NOMO-1 (cell line): ENCODE measurements around the gene TUBB3.
"Not testable (repeated sequence)": the region's sequence is repeated elsewhere in the genome, so short reads cannot be mapped to it uniquely, and the experiment has no call there.

ENCODE experiments used
- DNase-seq, 2 experiments: peaks; one replicate each; lab custom pipeline; 2025; ENCODE audit not compliant: unreplicated experiment in 2 of 2; lab: John Stamatoyannopoulos, UW

The TUBB3 gene

GRCh38 chr16:89962754-89963498 is 39.8 kb downstream of the TUBB3 start:
- DNase-seq = no peak

DNA sequence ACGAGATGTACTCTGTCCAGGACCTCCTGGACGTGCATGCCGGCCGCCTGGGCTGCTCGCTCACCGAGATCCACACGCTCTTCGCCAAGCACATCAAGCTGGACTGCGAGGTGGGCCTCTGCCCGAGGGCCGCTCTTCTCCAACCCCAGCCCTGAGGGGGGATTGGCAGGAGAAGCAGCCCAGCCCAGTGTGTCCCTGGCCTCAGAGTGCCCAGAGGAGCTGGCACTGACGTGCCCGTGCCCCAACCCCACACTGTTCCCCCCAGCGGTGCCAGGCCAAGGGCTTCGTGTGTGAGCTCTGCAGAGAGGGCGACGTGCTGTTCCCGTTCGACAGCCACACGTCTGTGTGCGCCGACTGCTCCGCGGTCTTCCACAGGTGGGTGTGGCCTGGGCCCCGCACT is 41.1 kb downstream of the TUBB3 start:
- DNase-seq = no peak

GRCh38 chr16:89965447-89966225 is 42.5 kb downstream of the TUBB3 start:
- DNase-seq = no peak

GRCh38 chr16:89966756-89967155 is 43.6 kb downstream of the TUBB3 start:
- DNase-seq = no peak

- not testable (repeated sequence) for DNase-seq
These were observed 44.3 kb downstream of the TUBB3 start for GRCh38 chr16:89967436-89967835.

DNA sequence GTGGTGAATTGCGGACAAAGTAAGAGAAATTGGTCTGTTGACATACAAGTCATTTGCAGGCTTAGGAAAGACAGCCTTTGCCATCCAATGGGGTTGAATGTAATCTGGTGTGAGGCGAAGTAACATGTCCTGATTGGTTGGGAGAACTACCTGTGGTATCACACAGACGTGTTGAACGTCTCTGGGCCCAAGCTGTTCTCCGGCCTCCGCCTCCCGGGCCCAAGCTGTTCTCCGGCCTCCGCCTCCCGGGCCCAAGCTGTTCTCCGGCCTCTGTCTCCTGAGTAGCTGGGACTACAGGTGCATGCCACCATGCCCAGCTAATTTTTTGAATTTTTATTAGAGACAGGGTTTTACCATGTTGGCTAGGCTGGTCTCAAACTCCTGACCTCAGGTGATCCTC is 44.9 kb downstream of the TUBB3 start:
- DNase-seq = not testable (repeated sequence)

DNA sequence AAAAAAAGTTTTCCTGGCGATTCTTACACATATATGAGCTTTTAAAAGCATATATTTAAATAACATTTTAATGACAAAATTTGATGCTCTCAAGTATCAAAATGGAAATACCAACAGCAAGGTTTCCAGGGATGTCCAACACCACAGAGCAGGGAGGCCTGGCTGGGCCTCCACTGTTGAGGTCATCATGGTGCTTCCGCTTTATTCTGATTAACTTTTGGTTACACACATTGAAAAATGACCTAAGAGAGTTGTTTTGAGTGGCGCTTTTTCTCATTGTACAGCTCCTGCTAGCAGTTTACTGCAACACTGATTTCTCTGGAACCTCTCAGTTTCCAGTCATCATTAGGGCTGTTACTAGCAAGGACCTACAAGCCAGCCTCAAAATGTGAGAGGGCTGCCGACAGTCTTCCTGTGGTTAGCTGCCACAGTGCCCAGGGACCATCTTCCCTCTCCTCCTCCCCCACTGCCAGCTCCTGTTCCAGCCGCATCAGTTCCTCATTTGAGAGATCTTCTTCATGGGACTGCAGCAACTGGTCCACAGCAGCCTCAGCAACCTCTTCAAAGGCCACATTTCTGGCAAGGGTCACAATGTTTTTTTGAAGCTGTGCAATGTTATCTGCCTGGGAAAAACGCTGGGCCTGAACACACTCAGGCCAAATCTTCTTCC is 46.7 kb downstream of the TUBB3 start:
- peak; percentile 52 to 81 for DNase-seq

DNA sequence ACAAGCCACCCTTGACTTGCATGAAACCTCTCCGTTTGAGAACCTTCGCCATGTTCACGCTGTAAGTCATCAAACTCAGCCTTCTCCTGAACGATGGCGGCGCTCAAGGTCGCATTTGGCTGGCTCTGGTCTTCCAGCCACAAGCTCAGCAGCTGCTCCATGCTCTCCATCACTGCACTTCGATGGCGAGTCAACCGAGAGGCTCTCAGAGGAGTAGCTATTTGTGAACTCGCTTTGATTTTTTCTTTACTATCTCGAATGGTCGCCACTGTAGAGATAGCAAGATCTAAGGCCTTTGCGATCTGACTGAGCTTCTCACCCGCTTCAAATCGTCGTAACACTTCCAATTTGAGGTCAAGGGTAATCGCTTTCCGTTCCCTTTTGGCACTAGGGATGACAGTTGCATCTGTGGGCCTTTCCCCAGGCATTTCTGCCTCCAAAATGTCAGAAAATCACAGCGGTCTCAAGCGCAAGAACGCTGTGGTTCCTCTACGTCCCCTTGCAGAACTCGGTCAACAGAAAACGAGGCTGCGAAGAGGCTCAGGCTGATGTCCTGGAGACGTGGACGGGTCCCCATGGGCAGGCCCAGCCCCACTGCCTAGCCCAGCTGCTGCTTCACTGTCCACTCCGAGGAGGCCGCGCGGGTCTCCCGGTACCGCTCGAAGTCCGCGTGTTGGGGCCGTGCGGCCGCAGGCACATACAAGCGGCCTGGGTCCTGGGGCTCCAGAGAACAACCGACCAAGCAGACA is 48.5 kb downstream of the TUBB3 start:
- no peak for DNase-seq

DNA sequence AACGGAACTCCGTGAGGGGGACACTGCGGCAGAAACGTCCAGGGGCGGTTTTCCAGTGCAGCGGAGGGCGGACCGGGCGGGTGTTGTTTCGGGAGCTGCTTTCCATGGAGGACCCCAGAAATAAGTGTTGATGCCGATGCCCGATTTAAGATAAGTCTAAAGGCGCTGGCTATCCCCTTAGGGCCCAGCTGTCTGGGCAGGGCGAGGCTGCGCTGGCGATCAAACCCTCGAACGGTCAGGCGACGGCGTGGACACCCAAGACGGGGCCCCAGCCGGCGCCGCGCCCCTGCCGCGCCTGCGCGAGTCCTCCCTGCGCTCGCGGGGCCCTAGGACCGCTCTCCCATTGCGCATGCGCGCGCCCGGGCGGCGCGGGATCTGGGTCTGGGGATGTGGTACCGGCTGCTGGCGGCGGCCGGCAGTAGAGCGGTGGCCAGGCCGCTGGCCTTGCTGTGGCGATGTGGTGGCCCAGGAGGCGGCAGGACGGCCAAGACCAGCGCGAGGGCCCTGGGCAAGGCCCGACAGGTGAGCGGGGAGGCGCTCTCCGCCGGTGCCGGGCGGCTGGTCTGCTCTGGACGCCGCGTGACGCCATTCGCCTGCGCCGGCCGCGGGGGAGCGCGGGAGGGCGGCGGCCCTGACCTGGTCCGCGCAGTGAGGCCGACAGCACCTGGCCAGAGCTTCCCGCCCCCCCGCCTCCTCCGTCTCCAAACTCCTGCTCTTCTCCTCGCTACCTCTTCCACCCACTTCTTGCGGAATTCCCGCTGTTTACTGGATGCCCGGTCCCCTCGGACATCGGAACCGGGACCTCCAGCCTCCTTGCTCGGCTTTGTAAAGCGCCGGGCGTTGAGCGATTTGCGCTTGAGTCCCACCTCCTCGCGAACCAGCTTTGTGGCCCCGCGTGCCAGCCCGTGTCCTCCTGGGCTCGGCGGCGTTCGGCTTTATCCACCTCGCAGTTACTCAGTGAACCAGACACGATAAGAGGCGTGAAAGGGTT is 49.4 kb downstream of the TUBB3 start:
- peak; percentile 81 to 84 for DNase-seq

- no peak for DNase-seq
These were observed 50.1 kb downstream of the TUBB3 start for GRCh38 chr16:89973235-89973634.

DNA sequence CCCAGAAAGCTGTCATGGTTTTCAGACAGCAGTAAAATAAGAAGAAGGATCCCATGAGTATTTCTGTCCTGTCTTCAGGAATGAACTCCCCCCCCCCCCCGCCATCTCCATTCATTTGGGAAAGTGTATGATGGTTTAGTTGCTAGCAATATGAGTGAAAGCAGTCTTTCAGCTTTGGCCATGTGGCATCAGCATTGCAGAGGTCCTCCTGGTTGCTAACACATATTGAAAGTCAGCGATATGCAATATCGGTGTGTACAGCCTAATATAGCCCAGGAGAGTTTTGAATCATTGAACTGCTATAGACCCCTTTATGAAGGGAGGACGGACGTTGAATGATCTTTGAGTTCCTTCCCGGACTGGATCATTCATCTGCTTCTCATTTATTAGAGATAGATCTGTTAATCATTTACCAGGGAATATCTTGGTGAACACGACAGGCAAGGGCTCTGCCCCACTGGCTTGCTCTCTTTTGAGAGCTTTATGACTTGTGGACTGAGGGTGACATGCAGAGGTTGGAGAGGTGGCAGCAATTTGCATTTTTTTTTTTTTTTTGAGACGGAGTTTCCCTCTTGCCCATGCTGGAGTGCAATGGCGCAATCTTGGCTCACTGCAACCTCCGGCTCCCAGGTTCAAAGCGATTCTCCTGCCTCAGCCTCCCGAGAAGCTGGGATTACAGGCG is 50.7 kb downstream of the TUBB3 start:
- DNase-seq = no peak

DNA sequence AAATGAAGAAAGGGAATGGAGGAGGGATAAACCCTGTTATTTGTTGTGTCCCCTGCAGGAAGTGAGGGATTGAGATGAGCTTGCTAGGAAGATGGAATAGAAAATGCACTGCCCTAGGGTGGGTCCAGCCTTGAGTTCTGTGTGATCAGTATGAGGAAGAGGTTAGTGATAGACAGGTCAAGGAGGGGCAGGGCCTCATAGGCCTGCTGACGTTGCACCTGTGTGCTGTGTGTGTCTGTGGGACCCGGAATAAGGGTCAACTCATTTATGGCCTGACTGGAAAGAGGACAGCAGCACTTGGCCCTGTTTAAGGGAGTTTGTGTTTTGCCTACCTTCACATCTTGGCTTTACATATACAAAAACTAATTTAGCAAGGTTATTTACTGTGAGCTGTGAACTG is 51.7 kb downstream of the TUBB3 start:
- DNase-seq = no peak

DNA sequence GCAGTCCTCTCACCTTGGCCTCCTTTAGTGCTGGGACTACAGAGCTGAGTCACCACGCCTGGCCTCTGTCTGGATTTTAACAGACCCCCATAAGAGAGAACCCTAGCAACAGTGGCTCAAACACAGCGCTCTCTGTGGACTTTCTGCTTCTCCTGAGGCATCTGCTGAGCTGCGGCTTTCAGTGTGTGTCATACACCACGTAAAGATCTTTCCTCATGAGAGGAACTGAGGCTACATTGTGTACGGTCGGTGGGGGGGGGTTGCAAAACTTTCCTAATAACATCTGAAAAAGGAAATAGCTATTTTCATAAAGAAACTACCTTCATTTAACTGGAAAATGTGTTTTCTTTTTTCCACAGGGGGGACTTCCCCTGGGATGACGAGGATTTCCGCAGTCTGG is 58.3 kb downstream of the TUBB3 start:
- no peak for DNase-seq

DNA sequence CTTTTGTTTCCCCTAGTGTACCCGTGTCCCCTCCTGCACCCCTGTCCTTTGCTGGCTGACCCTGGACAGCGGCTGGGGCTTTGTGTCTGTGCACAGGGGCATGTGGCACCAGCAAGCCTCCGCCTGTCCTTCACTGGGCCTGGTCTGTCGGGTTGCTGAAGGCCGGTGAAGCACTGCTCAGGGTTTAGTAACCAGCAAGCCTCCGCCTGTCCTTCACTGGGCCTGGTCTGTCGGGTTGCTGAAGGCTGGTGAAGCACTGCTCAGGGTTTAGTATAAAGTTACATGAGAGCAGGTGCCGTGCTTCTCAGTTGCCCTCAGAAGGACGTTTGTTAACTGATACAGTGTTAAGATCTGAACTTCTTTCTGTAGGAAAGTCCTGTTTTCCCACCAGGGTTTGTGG is 59.2 kb downstream of the TUBB3 start:
- no peak for DNase-seq

DNA sequence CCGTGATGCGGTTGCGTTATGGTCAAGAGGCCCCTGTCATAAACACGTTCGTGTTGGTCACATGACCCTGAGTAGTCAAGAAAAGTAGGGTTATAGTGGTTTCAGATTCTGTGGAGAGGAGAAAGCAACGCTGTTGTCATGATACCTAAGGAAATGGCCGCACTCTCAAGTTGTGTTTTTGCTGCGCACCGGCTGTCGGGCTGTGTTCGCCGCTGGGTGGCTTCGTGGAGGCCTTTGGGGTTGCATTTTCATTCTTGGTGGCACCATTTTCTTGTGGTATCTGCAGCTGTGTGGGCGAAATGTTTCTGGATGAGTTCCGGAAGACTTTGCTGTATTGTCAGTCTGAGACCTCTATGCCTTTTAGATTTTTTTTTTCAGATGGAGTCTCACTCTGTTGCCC is 60.4 kb downstream of the TUBB3 start:
- no peak for DNase-seq

DNA sequence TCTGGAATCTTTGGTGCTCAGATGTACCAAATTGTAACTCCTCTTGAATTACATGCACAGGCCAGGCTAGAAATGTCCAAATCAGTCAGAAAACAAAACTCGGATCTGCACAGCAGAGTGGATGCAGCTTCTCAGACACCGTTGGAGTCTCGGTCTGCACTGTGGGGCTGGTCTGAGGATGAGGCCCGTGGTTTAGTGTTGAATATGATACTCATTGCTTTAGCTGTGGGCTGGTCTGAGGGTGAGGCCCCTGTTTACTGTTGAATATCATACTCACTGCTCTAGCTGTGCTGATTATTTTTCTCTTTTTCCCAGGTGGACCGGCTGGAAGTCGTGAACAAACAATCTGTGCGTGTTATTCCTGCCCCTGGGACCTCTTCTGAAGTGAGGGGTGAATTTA is 61.1 kb downstream of the TUBB3 start:
- DNase-seq = no peak

DNA sequence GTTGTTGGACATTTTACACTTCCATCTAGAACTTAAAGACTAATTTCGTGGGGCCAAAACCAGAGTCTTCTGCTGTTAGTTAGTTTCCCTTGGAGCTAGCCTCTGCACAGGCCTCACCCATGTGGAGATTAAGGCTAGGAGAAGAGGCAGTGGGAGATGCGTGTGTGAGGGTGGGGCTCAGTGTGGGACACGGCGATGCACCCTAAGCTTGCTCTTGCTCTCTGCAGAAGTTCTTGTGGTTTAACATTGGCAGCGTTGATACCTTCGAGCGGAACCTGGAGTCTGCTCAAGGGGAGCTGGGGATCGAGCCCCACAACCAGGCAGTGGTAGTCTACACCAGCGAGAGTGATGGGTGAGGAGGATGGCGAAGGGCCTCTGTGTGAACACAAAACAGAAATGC is 62.1 kb downstream of the TUBB3 start:
- DNase-seq = no peak
